K562 (cell line): Measurements from ENCODE around the gene ACRBP. TPM values are rescaled to one million over a fixed set of nuclear protein-coding genes. Genes with fewer than 3 reads are reported as not detected.

Source experiments
- ATAC-seq: fragments of 200-7000 bp; cut with Tn5 transposase; 3 replicates; pipeline ENCODE4 v1.9.1; 2020; ENCODE audit warnings: moderate library complexity
- BruUV-seq: library from RNA; stranded (reverse); fragments of 400-500 nt; replicated peaks from 2 replicates; lab custom pipeline; 2021; lab: Mats Ljungman, UMichigan
- CTCF ChIA-PET: fragments of 300-600 bp; formaldehyde crosslinking; extraction: SDS; loops from one replicate; lab custom pipeline; 2021; ENCODE audit warnings: low intra/inter-chr PET ratio; lab: Yijun Ruan, JAX
- POLR2A ChIA-PET: fragments of 300-600, 350-650 bp; sonication (Branson Sonifier 250); formaldehyde crosslinking; extraction: SDS; loops from one replicate; lab custom pipeline; 2021; ENCODE audit warnings: antibody characterized with exemption, inconsistent platforms; lab: Yijun Ruan, JAX
- DNase-seq, 4 experiments: peaks; one replicate each; pipeline versions ENCODE4 v3.0.0 to v3.0.0-alpha.2; 2011 to 2018; ENCODE audit warnings: low spot score in 3 of 4, mixed read lengths in 3 of 4; ENCODE audit errors: extremely low read depth in 1 of 4
- FAIRE-seq: peaks from 2 replicates; lab custom pipeline; 2011; peaks lifted over from hg19 to GRCh38; lab: Jason Lieb, UNC
- H2AFZ ChIP-seq: 2 replicates; pipeline ENCODE4 v1.6.0; 2011; ENCODE audit warnings: low read depth, low read length, control low read depth, inconsistent platforms
- H3K27ac ChIP-seq: fragments of 200-600 bp; 3 replicates; pipeline ENCODE4 v1.8.0; 2011; ENCODE audit warnings: low read depth, mild to moderate bottlenecking, control low read depth, inconsistent platforms, low read length, moderate library complexity, mixed read lengths; ENCODE audit errors: extremely low read depth
- H3K27me3 ChIP-seq, 2 experiments: fragments of 300-600 bp in 1 of 2; 2 replicates in 1 of 2; 3 replicates in 1 of 2; pipeline versions ENCODE4 v1.6.0 to v1.8.0; 2011; ENCODE audit warnings: inconsistent platforms in 2 of 2, low read length in 2 of 2, mild to moderate bottlenecking in 1 of 2, mixed read lengths in 1 of 2, moderate library complexity in 1 of 2; ENCODE audit not compliant: control insufficient read depth in 2 of 2, insufficient read depth in 2 of 2
- H3K36me3 ChIP-seq: fragments of 300-600 bp; 3 replicates; pipeline ENCODE4 v1.8.0; 2011; ENCODE audit warnings: mild to moderate bottlenecking, low read length, inconsistent platforms; ENCODE audit not compliant: control insufficient read depth, insufficient read depth
- H3K4me1 ChIP-seq, 2 experiments: fragments of 200-600 bp in 1 of 2; replicated peaks in 1 of 2; 2 replicates in 1 of 2; 3 replicates in 1 of 2; pipeline versions ENCODE4 v1.5.1 to v1.8.0; 2011; ENCODE audit warnings: inconsistent platforms in 2 of 2, low read length in 2 of 2, mild to moderate bottlenecking in 1 of 2, mixed read lengths in 1 of 2, moderate library complexity in 1 of 2; ENCODE audit not compliant: control insufficient read depth in 2 of 2, insufficient read depth in 2 of 2
- H3K4me2 ChIP-seq: 2 replicates; pipeline ENCODE4 v1.6.1; 2011; ENCODE audit warnings: low read length, control low read depth, inconsistent platforms, mixed read lengths; ENCODE audit not compliant: insufficient read depth
- H3K4me3 ChIP-seq: fragments of 200-600 bp; sonication (generic), shearing (Covaris generic); 2 replicates; pipeline ENCODE4 v1.5.1; 2016; ENCODE audit warnings: control low read depth, inconsistent platforms
- H3K79me2 ChIP-seq: fragments of 200-600 bp; 3 replicates; pipeline ENCODE4 v1.8.0; 2011; ENCODE audit warnings: low read length, inconsistent platforms; ENCODE audit not compliant: control insufficient read depth, insufficient read depth
- H3K9ac ChIP-seq, 2 experiments: 2 replicates each; pipeline versions ENCODE4 v1.6.0 to v1.6.1; 2011; ENCODE audit warnings: low read depth in 2 of 2, low read length in 2 of 2, control low read depth in 1 of 2, inconsistent platforms in 1 of 2, mild to moderate bottlenecking in 1 of 2, mixed read lengths in 1 of 2; ENCODE audit not compliant: insufficient read depth in 1 of 2
- H3K9me1 ChIP-seq: one replicate; pipeline ENCODE4 v1.6.0; 2011; ENCODE audit warnings: inconsistent platforms, mild to moderate bottlenecking, low read length, moderate library complexity; ENCODE audit not compliant: control insufficient read depth, insufficient read depth
- H3K9me3 ChIP-seq: replicated peaks from 2 replicates; pipeline ENCODE4 v1.5.1; 2011; ENCODE audit warnings: low read depth, low read length, inconsistent platforms; ENCODE audit not compliant: control insufficient read depth, insufficient read depth
- H4K20me1 ChIP-seq: replicated peaks from 2 replicates; pipeline ENCODE4 v1.6.1; 2011; ENCODE audit warnings: low read length, inconsistent platforms, mixed read lengths; ENCODE audit not compliant: control insufficient read depth, insufficient read depth
- ETV5 ChIP-seq: sonication (generic); formaldehyde crosslinking; IDR thresholded peaks from 2 replicates; pipeline ENCODE4 v1.4.0; 2020; ENCODE audit warnings: low read depth, mild to moderate bottlenecking, missing genetic modification reagents
- GABPB1 ChIP-seq: sonication (generic); formaldehyde crosslinking; IDR thresholded peaks from 2 replicates; pipeline ENCODE4 v1.8.0; 2022; ENCODE audit warnings: mild to moderate bottlenecking, missing genetic modification reagents
- HMG20A ChIP-seq: fragments of 450-650 bp; formaldehyde crosslinking; conservative IDR thresholded peaks from 2 replicates; pipeline ENCODE4 v1.4.0; 2020; ENCODE audit warnings: mild to moderate bottlenecking, mixed read lengths
- IFI16 ChIP-seq: fragments of 250-450 bp; sonication (Bioruptor Pico); IDR thresholded peaks from 2 replicates; pipeline ENCODE4 v2.1.2; 2022; ENCODE audit warnings: mild to moderate bottlenecking, inconsistent platforms
- WGBS: fragments of 100-300 bp; shearing (Covaris generic); methylation state at CpG from one replicate; pipeline ENCODE4 v1.1.6; 2016; ENCODE audit warnings: low coverage, mixed read lengths; ENCODE audit not compliant: insufficient coverage; ENCODE audit errors: missing lambda C conversion rate; 5-methylcytosine and 5-hydroxymethylcytosine counted together
- in situ Hi-C: fragments of 300-500 bp; cut with MboI; formaldehyde crosslinking; loops from 4 replicates; pipeline ENCODE4 v1.15.0; 2018; ENCODE audit warnings: inconsistent platforms, mixed read lengths
- intact Hi-C: fragments of 100-400 bp; cut with micrococcal nuclease; formaldehyde crosslinking; loops from 2 replicates; pipeline ENCODE4 v1.14.2; 2022
- polyA plus RNA-seq, 8 experiments: library from polyadenylated mRNA; depleted of rRNA in 4 of 8; stranded (reverse) in 5 of 8; unstranded in 3 of 8; fragments of >200 nt; fragmentation: Nextera tagmentation in 2 of 8; fragmentation: Illumina TruSeq in 1 of 8; extraction: Ambion mirVana in 2 of 8; extraction: Trizol in 1 of 8; gene quantifications; 2 replicates each; pipeline versions ENCODE4 v1.2.1 to v1.2.3, GENCODE V29; 2011 to 2014; ENCODE audit warnings: inconsistent platforms in 1 of 8, missing spikeins in 1 of 8
- total RNA-seq, 7 experiments: library from RNA; depleted of rRNA in 6 of 7; stranded (reverse); fragments of >200 nt in 6 of 7; fragmentation: Illumina TruSeq in 2 of 7; extraction: Trizol in 2 of 7; gene quantifications; 2 replicates each; pipeline versions ENCODE4 v1.2.1 to v1.2.3, GENCODE V29; 2011 to 2021; ENCODE audit warnings: low replicate concordance in 1 of 7
- TF ChIP-seq, protein P1 (sequence below): fragments of 450-650 bp; IDR thresholded peaks from 2 replicates; pipeline ENCODE4 v1.6.1; 2018; ENCODE audit not compliant: partially characterized antibody
- TF ChIP-seq, protein P2 (sequence below), 2 experiments: fragments of 450-650 bp; formaldehyde crosslinking in 1 of 2; IDR thresholded peaks; 2 replicates each; pipeline versions ENCODE4 v1.4.0 to v1.6.1; 2014 to 2020; ENCODE audit warnings: mild to moderate bottlenecking in 2 of 2, borderline replicate concordance in 1 of 2, low read depth in 1 of 2
- TF ChIP-seq, protein P3 (sequence below): IDR thresholded peaks from 2 replicates; pipeline ENCODE4 v1.6.1; 2011; ENCODE audit not compliant: insufficient read length; ENCODE audit errors: extremely low read depth

The ACRBP gene
- total and polyA plus RNA-seq, 9 of the 15 experiments (the other 6 are each of a cell fraction or from before 2014, with no cell fraction given), result 3.1 to 31.8 (median 8.4) TPM

DNA sequence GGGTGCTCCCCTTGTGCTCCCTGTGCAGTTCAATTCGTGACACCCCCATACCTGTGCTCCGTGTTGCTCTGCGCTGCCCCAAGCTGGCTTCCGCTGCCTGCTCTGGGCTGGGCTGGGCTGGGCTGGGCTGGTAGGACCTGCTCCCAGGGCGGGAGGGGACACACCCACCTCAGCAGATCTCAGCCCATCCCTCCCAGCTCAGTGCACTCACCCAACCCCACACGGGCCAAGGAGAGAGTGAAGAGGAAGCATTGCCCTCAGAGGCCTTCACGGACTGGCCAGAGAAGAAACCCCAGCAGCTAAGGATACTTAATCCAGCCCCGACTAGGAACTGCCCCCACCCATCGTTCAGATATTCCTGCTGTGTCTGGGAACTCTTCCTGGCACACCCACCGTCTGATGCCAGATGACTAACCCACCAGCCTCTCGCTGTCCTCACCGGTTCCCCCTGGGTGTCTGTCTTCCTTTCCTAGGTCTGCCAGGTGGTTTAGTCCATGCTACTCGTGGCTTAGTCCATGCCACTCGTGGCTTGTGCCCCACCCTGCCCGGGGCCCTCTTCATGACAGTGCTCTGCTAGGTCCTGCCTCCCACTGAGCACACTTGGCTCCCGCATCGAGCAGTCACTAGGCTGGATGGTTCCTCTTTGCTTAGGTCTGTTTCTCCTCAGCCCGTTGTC lies 11.2 kb downstream of the ACRBP start, which contains the start of gene LPAR5:
LPAR5 (minus strand) TSS at position 104 of the 676 bp plus-strand sequence. CDS start 14,711 bp downstream, outside the sequence.
- POLR2A ChIA-PET, result interaction anchor here (0.8 to 0.9 kb wide), 3 partner anchors 9 to 53 kb away, joined by 3 read pairs; partner anchors contain the start of gene ZNF384
- peak within 1 kb of the TSS; percentile 76 for H3K27ac ChIP-seq
- peak within 1 kb of the TSS; percentile 78 to 85 for H3K9ac ChIP-seq
- no peaks in the 10 kb centered on the region for H4K20me1 ChIP-seq
- in situ Hi-C loops, result no loop called here
- peak within 1 kb of the TSS; percentile 74; the same call in 1 of the 2 replicates for H2AFZ ChIP-seq
- peaks cover 55 to 61% of the 10 kb centered on the region in 2 experiments; a peak in 4 of 5 replicates for H3K4me1 ChIP-seq
- peaks cover 37% of the 10 kb centered on the region for H3K79me2 ChIP-seq
- H3K36me3 ChIP-seq, result no peaks in the 10 kb centered on the region; the same call in 2 of the 3 replicates
- peak; percentile 84 for FAIRE-seq
- H3K4me2 ChIP-seq, result peak within 1 kb of the TSS; percentile 78
- WGBS, result 5% methylated on average over 17 of the region's 18 CpGs
- H3K4me3 ChIP-seq, result peak within 1 kb of the TSS; percentile 51
- DNase-seq, result peak; percentile 75 to 86 (median 78)
- H3K27me3 ChIP-seq, result no peaks in the 10 kb centered on the region
- H3K9me1 ChIP-seq, result no peaks in the 10 kb centered on the region
- H3K9me3 ChIP-seq, result no peaks in the 10 kb centered on the region; the same call in 1 of the 2 replicates
- TSS peak; percentile 93 for BruUV-seq
- peak; percentile 93 for ATAC-seq
- intact Hi-C loops, result no loop called here
- CTCF ChIA-PET, result no interaction called here
- TF ChIP-seq, protein P1, sequence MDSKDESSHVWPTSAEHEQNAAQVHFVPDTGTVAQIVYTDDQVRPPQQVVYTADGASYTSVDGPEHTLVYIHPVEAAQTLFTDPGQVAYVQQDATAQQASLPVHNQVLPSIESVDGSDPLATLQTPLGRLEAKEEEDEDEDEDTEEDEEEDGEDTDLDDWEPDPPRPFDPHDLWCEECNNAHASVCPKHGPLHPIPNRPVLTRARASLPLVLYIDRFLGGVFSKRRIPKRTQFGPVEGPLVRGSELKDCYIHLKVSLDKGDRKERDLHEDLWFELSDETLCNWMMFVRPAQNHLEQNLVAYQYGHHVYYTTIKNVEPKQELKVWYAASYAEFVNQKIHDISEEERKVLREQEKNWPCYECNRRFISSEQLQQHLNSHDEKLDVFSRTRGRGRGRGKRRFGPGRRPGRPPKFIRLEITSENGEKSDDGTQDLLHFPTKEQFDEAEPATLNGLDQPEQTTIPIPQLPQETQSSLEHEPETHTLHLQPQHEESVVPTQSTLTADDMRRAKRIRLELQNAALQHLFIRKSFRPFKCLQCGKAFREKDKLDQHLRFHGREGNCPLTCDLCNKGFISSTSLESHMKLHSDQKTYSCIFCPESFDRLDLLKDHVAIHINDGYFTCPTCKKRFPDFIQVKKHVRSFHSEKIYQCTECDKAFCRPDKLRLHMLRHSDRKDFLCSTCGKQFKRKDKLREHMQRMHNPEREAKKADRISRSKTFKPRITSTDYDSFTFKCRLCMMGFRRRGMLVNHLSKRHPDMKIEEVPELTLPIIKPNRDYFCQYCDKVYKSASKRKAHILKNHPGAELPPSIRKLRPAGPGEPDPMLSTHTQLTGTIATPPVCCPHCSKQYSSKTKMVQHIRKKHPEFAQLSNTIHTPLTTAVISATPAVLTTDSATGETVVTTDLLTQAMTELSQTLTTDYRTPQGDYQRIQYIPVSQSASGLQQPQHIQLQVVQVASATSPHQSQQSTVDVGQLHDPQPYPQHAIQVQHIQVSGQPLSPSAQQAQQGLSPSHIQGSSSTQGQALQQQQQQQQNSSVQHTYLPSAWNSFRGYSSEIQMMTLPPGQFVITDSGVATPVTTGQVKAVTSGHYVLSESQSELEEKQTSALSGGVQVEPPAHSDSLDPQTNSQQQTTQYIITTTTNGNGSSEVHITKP, result peak; percentile 75
- TF ChIP-seq GABPB1 (CRISPR knock-in tag) (0 out of 2 replicates have a peak, but pooled peaks have one; percentile 25), ETV5 (CRISPR knock-in tag) (peak; percentile 42; the same call in 1 of the 2 replicates), IFI16 (CRISPR knock-in tag) (no peak), HMG20A (CRISPR knock-in tag) (no peak)
- TF ChIP-seq, protein P2, sequence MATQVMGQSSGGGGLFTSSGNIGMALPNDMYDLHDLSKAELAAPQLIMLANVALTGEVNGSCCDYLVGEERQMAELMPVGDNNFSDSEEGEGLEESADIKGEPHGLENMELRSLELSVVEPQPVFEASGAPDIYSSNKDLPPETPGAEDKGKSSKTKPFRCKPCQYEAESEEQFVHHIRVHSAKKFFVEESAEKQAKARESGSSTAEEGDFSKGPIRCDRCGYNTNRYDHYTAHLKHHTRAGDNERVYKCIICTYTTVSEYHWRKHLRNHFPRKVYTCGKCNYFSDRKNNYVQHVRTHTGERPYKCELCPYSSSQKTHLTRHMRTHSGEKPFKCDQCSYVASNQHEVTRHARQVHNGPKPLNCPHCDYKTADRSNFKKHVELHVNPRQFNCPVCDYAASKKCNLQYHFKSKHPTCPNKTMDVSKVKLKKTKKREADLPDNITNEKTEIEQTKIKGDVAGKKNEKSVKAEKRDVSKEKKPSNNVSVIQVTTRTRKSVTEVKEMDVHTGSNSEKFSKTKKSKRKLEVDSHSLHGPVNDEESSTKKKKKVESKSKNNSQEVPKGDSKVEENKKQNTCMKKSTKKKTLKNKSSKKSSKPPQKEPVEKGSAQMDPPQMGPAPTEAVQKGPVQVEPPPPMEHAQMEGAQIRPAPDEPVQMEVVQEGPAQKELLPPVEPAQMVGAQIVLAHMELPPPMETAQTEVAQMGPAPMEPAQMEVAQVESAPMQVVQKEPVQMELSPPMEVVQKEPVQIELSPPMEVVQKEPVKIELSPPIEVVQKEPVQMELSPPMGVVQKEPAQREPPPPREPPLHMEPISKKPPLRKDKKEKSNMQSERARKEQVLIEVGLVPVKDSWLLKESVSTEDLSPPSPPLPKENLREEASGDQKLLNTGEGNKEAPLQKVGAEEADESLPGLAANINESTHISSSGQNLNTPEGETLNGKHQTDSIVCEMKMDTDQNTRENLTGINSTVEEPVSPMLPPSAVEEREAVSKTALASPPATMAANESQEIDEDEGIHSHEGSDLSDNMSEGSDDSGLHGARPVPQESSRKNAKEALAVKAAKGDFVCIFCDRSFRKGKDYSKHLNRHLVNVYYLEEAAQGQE (IDR thresholded peaks at IDR 0.05; ENCODE audit: borderline replicate concordance), result peak; percentile 96
- TF ChIP-seq, protein P2 (CRISPR knock-in tag; IDR thresholded peaks at IDR 0.05; ENCODE audit: low read depth), result no peak
- TF ChIP-seq, protein P3, sequence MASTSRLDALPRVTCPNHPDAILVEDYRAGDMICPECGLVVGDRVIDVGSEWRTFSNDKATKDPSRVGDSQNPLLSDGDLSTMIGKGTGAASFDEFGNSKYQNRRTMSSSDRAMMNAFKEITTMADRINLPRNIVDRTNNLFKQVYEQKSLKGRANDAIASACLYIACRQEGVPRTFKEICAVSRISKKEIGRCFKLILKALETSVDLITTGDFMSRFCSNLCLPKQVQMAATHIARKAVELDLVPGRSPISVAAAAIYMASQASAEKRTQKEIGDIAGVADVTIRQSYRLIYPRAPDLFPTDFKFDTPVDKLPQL, result no peak
